Upper lobe of left lung (tissue), 4 donors: ENCODE results near the gene BCL2A1.

ENCODE experiments used
- EP300 ChIP-seq, 4 donors: sonication (generic); formaldehyde crosslinking; IDR thresholded peaks; one replicate each; pipeline ENCODE4 v1.5.1; 2017; ENCODE audit warnings: antibody characterized with exemption in 4 of 4, control low read depth in 2 of 4
- POLR2A ChIP-seq, 4 donors: fragments of 450-650 bp; IDR thresholded peaks; one replicate each; pipeline ENCODE4 v1.5.1; 2016 to 2017; ENCODE audit warnings: antibody characterized with exemption in 4 of 4, mild to moderate bottlenecking in 2 of 4
- POLR2AphosphoS5 ChIP-seq, 2 donors: sonication (generic); formaldehyde crosslinking; IDR thresholded peaks; one replicate each; pipeline ENCODE4 v1.5.1; 2017; ENCODE audit warnings: antibody characterized with exemption in 2 of 2
- TF ChIP-seq, protein P1 (sequence below), 6 experiments: fragments of 450-650 bp in 4 of 6; fragments of 200-600 bp in 2 of 6; sonication (generic) in 2 of 6; IDR thresholded peaks; one replicate each; pipeline ENCODE4 v1.5.1; 2016 to 2019; ENCODE audit warnings: antibody characterized with exemption in 6 of 6

DNA sequence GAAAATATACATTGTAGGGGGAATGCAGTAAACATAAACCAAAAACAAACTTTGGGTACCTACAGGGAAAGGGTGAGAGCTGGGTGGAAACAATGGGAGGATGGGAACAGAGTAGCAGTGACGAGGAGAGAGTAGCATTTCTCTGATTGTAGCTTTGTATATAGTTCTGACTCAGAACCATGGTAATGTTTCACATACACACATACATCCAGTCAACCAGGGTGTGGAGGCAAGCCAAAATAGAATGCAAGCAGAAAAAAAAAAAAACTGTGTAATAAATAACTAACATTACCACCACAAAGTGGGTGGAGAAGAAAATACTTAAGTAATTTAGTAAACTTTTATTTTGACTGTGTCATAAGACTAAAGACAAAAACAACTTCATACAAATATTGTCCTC is 27.2 kb downstream of the BCL2A1 start:
- no peak for TF ChIP-seq POLR2A (IDR thresholded peaks at IDR 0.05)
- TF ChIP-seq, protein P1, sequence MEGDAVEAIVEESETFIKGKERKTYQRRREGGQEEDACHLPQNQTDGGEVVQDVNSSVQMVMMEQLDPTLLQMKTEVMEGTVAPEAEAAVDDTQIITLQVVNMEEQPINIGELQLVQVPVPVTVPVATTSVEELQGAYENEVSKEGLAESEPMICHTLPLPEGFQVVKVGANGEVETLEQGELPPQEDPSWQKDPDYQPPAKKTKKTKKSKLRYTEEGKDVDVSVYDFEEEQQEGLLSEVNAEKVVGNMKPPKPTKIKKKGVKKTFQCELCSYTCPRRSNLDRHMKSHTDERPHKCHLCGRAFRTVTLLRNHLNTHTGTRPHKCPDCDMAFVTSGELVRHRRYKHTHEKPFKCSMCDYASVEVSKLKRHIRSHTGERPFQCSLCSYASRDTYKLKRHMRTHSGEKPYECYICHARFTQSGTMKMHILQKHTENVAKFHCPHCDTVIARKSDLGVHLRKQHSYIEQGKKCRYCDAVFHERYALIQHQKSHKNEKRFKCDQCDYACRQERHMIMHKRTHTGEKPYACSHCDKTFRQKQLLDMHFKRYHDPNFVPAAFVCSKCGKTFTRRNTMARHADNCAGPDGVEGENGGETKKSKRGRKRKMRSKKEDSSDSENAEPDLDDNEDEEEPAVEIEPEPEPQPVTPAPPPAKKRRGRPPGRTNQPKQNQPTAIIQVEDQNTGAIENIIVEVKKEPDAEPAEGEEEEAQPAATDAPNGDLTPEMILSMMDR (IDR thresholded peaks at IDR 0.05), result no peak
- no peak for TF ChIP-seq EP300 (IDR thresholded peaks at IDR 0.05)
- no peak for TF ChIP-seq POLR2AphosphoS5 (IDR thresholded peaks at IDR 0.05)
